Activated T-cell treated with anti-CD3 and anti-CD28 coated beads for 24 hours (primary cell): ENCODE data around the gene RBM44.
"Not testable (repeated sequence)": the region's sequence is repeated elsewhere in the genome, so short reads cannot be mapped to it uniquely, and the experiment has no call there.

Experiments used
- DNase-seq: peaks from one replicate; pipeline ENCODE4 v3.0.0-alpha.2; 2020; ENCODE audit warnings: low read depth

Gene RBM44

GRCh38 chr2:237783678-237784077 is 14.9 kb upstream of the RBM44 start:
- DNase-seq, result not testable (repeated sequence)

GRCh38 chr2:237786936-237787335 is 11.6 kb upstream of the RBM44 start:
- DNase-seq, result no peak

- no peak for DNase-seq
Observed at GRCh38 chr2:237790353-237790752, 8.2 kb upstream of the RBM44 start.

- no peak for DNase-seq
Observed at GRCh38 chr2:237791977-237792727, 6.4 kb upstream of the RBM44 start.

GRCh38 chr2:237797253-237797652 is 1.3 kb upstream of the RBM44 start:
- DNase-seq, result no peak

- DNase-seq, result no peak
Observed at GRCh38 chr2:237799060-237799428, 465 bp downstream of the RBM44 start.

GRCh38 chr2:237801466-237801865 is 2.9 kb downstream of the RBM44 start:
- DNase-seq, result no peak

GRCh38 chr2:237806334-237806733 is 7.8 kb downstream of the RBM44 start:
- DNase-seq, result no peak

- no peak for DNase-seq
Observed at GRCh38 chr2:237815637-237816036, 17.1 kb downstream of the RBM44 start.

GRCh38 chr2:237816531-237816930 is 18.0 kb downstream of the RBM44 start:
- DNase-seq, result no peak

- no peak for DNase-seq
Observed at GRCh38 chr2:237818066-237818473, 19.5 kb downstream of the RBM44 start.

GRCh38 chr2:237819231-237819630 is 20.7 kb downstream of the RBM44 start:
- no peak for DNase-seq

- no peak for DNase-seq
Observed at GRCh38 chr2:237820421-237820820, 21.8 kb downstream of the RBM44 start.

GRCh38 chr2:237823544-237823943 is 25.0 kb downstream of the RBM44 start:
- DNase-seq, result no peak

GRCh38 chr2:237824085-237824484 is 25.5 kb downstream of the RBM44 start:
- DNase-seq, result no peak

GRCh38 chr2:237827421-237827987 is 28.9 kb downstream of the RBM44 start:
- DNase-seq, result no peak

- no peak for DNase-seq
Observed at GRCh38 chr2:237830522-237830921, 31.9 kb downstream of the RBM44 start.

- no peak for DNase-seq
Observed at GRCh38 chr2:237833546-237833945, 35.0 kb downstream of the RBM44 start.

- DNase-seq, result no peak
Observed at GRCh38 chr2:237835372-237835771, 36.8 kb downstream of the RBM44 start.

- DNase-seq, result no peak
Observed at GRCh38 chr2:237841051-237841450, 42.5 kb downstream of the RBM44 start.

- DNase-seq, result not testable (repeated sequence)
Observed at GRCh38 chr2:237848940-237849339, 50.4 kb downstream of the RBM44 start.

- no peak for DNase-seq
Observed at GRCh38 chr2:237854295-237854694, 55.7 kb downstream of the RBM44 start.

- DNase-seq, result no peak
Observed at GRCh38 chr2:237857791-237858190, 59.2 kb downstream of the RBM44 start.
